Body of pancreas (tissue), 4 donors: ENCODE measurements around the gene BOD1. TPM values are rescaled to one million over a fixed set of nuclear protein-coding genes. Genes with fewer than 3 reads are reported as not detected.

Experiments
- ATAC-seq: fragments of 150-250 bp; one replicate; pipeline ENCODE4 v1.9.1; 2016
- DNase-seq, 4 donors: peaks; one replicate each; pipeline ENCODE4 v3.0.0-alpha.2; 2019
- H3K27ac ChIP-seq, 4 donors: fragments of 200-600 bp; sonication (generic); 1 replicate in 3 of 4; 2 replicates in 1 of 4; pipeline versions ENCODE4 v1.5.1 to v1.6.1; 2016 to 2019; ENCODE audit warnings: mild to moderate bottlenecking in 1 of 4, mixed read lengths in 1 of 4, moderate library complexity in 1 of 4
- H3K27me3 ChIP-seq, 2 donors: fragments of 200-600 bp; sonication (generic); one replicate each; pipeline ENCODE4 v1.6.0; 2016; ENCODE audit warnings: mild to moderate bottlenecking in 1 of 2
- H3K36me3 ChIP-seq, 2 donors: fragments of 200-600 bp; sonication (generic); replicated peaks in 1 of 2; 2 replicates each; pipeline ENCODE4 v1.5.1; 2016; ENCODE audit warnings: low read depth in 2 of 2; ENCODE audit not compliant: insufficient read depth in 1 of 2
- H3K4me1 ChIP-seq: fragments of 200-600 bp; sonication (generic); one replicate; pipeline ENCODE4 v1.6.0; 2016
- H3K4me3 ChIP-seq, 2 donors: fragments of 200-600 bp; sonication (generic); 1 replicate in 1 of 2; 2 replicates in 1 of 2; pipeline ENCODE4 v1.5.1; 2016 to 2019
- H3K9me3 ChIP-seq, 3 donors: fragments of 200-600 bp; sonication (generic); 1 replicate in 2 of 3; 2 replicates in 1 of 3; pipeline ENCODE4 v1.5.1; 2016
- POLR2A ChIP-seq, 3 donors: fragments of 450-650 bp; IDR thresholded peaks; one replicate each; pipeline ENCODE4 v1.6.1; 2016; ENCODE audit warnings: antibody characterized with exemption in 3 of 3, mild to moderate bottlenecking in 2 of 3
- WGBS, 2 donors: methylation state at CpG; one replicate each; pipeline ENCODE4 v1.1.5; 2017; 5-methylcytosine and 5-hydroxymethylcytosine counted together
- intact Hi-C: fragments of 100-400 bp; cut with DNase I; formaldehyde crosslinking; loops from one replicate; pipeline ENCODE4 v1.15.1; 2023
- total RNA-seq, 2 donors: library from RNA; depleted of rRNA; stranded (reverse); fragments of >200 nt; gene quantifications; one replicate each; pipeline ENCODE4 v1.1.0, GENCODE V29; 2016
- TF ChIP-seq, protein P1 (sequence below), 7 experiments: fragments of 450-650 bp in 4 of 7; fragments of 200-600 bp in 3 of 7; sonication (generic) in 3 of 7; IDR thresholded peaks; one replicate each; pipeline ENCODE4 v1.5.1; 2016 to 2019; ENCODE audit warnings: antibody characterized with exemption in 7 of 7

BOD1 gene
- total RNA-seq, 2 donors from 2014 or later = 32.7 to 36.9 TPM

DNA sequence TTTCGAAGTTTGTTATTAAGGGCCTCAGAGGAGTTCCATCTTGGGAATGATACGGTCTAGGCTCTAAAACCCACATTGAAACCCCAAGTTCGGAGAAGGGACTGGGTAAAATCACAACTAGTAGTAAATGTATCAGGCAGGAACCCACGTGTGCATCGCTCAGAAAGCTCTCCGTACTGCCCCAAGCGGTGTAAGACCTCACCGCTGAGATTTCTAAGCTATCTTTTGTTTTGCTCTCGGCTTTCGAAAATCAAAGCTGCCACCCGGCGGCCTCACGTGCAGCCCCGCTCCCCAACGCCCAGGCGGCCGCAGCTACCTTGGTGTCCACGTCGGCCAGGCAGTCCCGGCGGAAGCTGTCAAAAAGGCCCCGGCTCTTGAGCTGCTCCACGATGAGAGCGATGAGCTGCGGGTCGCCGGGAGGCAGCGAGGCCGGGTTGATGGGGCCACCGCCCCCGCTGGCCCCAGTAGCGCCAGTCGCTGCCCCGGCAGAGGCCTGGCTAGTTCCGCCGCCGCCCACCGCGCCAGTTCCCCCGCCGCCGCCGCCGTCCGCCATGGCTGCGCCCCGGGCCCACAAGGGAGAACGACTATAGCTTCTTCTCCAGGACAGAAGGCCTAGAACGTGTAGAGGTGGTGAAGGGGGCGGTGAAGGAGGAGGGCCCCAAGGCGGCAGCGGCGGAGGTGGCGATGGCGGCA, 420 bp downstream of the BOD1 start:
- no peaks in the 10 kb centered on the region for H3K9me3 ChIP-seq
- TF ChIP-seq, protein P1, sequence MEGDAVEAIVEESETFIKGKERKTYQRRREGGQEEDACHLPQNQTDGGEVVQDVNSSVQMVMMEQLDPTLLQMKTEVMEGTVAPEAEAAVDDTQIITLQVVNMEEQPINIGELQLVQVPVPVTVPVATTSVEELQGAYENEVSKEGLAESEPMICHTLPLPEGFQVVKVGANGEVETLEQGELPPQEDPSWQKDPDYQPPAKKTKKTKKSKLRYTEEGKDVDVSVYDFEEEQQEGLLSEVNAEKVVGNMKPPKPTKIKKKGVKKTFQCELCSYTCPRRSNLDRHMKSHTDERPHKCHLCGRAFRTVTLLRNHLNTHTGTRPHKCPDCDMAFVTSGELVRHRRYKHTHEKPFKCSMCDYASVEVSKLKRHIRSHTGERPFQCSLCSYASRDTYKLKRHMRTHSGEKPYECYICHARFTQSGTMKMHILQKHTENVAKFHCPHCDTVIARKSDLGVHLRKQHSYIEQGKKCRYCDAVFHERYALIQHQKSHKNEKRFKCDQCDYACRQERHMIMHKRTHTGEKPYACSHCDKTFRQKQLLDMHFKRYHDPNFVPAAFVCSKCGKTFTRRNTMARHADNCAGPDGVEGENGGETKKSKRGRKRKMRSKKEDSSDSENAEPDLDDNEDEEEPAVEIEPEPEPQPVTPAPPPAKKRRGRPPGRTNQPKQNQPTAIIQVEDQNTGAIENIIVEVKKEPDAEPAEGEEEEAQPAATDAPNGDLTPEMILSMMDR (IDR thresholded peaks at IDR 0.05) = peak; percentile 46 to 76 (median 65)
- peak in 2 of 3 donors; percentile 58 to 63 for TF ChIP-seq POLR2A (IDR thresholded peaks at IDR 0.05)
- intact Hi-C loops = no loop called here
- H3K36me3 ChIP-seq = no peaks in the 10 kb centered on the region
- peaks cover 40% of the 10 kb centered on the region for H3K4me1 ChIP-seq
- peak overlapping the region; percentile 87 to 99 for H3K4me3 ChIP-seq
- 0 to 1% methylated on average over 25 to 55 of the region's 55 CpGs for WGBS, 2 donors
- peak overlapping the region; percentile 91 to 97 (median 92) for H3K27ac ChIP-seq
- peak; percentile 70 for ATAC-seq
- peak; percentile 69 to 80 (median 74) for DNase-seq
- H3K27me3 ChIP-seq = no peaks in the 10 kb centered on the region

DNA sequence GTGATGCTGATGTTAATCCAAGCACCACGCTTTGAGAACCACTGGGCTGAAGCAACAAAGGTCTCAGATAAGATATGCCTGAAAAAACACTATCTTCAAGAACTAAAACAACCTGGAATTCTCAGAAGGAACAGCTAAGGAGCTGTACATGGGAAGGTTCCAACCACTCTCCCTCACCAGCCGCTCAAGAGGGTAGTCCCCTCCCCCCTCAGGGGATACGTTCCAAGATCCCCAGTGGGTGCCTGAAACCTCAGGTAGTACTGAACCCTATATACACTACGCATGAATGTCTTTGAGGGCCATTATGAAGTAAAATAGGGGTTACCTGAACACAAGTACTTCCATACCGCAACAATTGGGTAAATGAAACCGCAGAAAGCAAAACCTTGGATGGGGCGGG, 1.9 kb downstream of the BOD1 start:
- ATAC-seq = no peak
- TF ChIP-seq POLR2A (IDR thresholded peaks at IDR 0.05) = no peak
- TF ChIP-seq, protein P1 (IDR thresholded peaks at IDR 0.05) = no peak
- Histone ChIP-seq H3K27ac (no peak overlapping the region), H3K9me3 (no peaks in the 10 kb centered on the region), H3K27me3 (no peaks in the 10 kb centered on the region), H3K4me3 (no peak overlapping the region), H3K4me1 (peaks cover 40% of the 10 kb centered on the region), H3K36me3 (no peaks in the 10 kb centered on the region)
- no peak for DNase-seq
- intact Hi-C loops = no loop called here
- 56 to 69% methylated on average over 7 of the region's 7 CpGs for WGBS, 2 donors

DNA sequence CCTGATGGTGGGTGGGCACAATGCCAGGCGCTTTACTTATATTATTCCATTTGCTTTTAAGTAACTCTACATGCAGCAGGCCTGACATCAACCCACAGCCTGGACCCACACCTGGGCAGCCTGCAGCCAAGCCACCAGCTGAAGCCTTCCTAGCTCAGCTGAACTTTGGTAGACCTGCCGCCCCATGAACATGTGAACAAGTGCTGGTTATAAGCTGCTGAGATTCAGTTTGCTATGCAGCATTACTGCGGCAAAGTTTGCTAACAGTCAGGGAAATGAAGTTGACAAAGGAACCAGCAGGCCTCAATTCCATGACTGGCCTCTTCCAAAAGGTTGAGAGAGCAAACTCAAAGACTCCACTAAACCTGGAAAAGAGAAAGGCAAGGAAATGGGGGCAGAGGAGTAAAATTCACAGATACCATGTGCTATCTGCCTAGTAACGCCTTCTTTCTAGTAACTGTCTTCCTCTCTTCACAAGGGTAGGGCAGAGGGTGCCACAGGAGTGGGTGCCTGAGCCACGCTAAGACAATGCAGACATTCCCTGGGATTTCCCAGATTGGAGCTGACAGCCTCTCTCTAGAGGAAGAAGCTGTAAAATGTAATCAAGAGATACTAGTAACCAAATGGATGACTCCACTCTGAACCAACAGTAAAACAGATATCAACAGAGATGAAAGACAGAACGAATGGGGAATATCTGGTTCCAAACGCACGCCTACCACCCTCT, 2.9 kb downstream of the BOD1 start:
- Histone ChIP-seq H3K27ac (no peak overlapping the region), H3K36me3 (no peaks in the 10 kb centered on the region), H3K9me3 (no peaks in the 10 kb centered on the region), H3K4me1 (peaks cover 40% of the 10 kb centered on the region), H3K4me3 (no peak overlapping the region), H3K27me3 (no peaks in the 10 kb centered on the region)
- TF ChIP-seq, protein P1 (IDR thresholded peaks at IDR 0.05) = no peak
- TF ChIP-seq POLR2A (IDR thresholded peaks at IDR 0.05) = no peak
- WGBS, 2 donors = 69 to 71% methylated on average over 8 of the region's 8 CpGs
- no peak for ATAC-seq
- intact Hi-C loops = no loop called here
- peak in 2 of 4 donors; percentile 21 to 30 for DNase-seq

DNA sequence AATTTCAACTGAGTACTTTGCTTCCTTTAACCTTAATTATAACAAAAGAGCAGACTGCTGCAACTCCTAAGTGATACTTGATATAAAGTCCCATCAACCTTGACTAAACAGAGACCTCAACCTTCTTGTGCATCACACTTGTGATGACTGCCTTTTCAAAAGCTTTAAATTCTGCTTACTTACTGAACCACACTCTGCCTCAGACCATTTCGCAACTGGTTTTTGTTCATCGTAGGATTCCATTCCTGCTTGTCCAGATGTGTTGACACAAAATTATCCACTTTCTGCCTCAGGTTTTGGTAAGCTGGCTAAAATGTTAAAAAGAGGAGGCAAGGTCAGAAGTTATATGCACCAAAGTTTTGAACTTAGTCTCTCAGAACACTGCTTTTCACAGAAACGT, 3.5 kb downstream of the BOD1 start:
- no peak overlapping the region for H3K27ac ChIP-seq
- TF ChIP-seq, protein P1 (IDR thresholded peaks at IDR 0.05) = no peak
- no peak for TF ChIP-seq POLR2A (IDR thresholded peaks at IDR 0.05)
- H3K4me3 ChIP-seq = no peak overlapping the region
- ATAC-seq (no peak), DNase-seq (no peak)
- no peaks in the 10 kb centered on the region for H3K27me3 ChIP-seq
- intact Hi-C loops = no loop called here
- H3K4me1 ChIP-seq = peaks cover 40% of the 10 kb centered on the region
- WGBS, 2 donors = 55% methylated on average over 3 of the region's 3 CpGs
- peaks cover 0 to under 1% of the 10 kb centered on the region in 2 donors for H3K36me3 ChIP-seq
- no peaks in the 10 kb centered on the region for H3K9me3 ChIP-seq
